ENCODE measurements around the gene COL18A1. TPM values are rescaled to one million over a fixed set of nuclear protein-coding genes. Genes with fewer than 3 reads are reported as not detected.
"Not testable (repeated sequence)": the region's sequence is repeated elsewhere in the genome, so short reads cannot be mapped to it uniquely, and the experiment has no call there.

Gene COL18A1
- total RNA-seq, 1 donor from 2014 or later = 150 TPM

DNA sequence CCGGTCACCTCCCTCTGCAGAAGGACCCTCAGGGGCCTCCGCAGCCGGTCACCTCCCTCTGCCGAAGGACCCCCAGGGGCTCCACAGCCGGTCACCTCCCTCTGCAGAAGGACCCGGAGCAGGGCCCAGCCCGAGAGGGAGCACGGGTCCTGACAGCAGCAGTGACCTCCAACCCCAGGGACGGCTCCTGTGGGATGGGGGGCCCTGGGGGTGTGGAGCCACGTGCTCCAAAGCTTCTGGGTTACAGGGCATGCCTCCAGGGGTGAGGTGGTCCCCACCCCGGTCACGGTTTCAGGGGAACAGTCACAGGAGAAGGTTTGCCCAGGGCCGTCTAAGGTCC lies 97.0 kb downstream of the COL18A1 start:
- DNase-seq (ENCODE audit: extremely low spot score, unreplicated experiment) = peak; percentile 64
- no peaks in the 10 kb centered on the region for H3K9me3 Mint-ChIP-seq
- peaks cover 19% of the 10 kb centered on the region for H3K36me3 Mint-ChIP-seq
- no peaks in the 10 kb centered on the region for H3K4me1 Mint-ChIP-seq (ENCODE audit: unreplicated experiment)
- H3K27ac Mint-ChIP-seq = peak overlapping the region; percentile 18
- TF ChIP-seq, protein P1, sequence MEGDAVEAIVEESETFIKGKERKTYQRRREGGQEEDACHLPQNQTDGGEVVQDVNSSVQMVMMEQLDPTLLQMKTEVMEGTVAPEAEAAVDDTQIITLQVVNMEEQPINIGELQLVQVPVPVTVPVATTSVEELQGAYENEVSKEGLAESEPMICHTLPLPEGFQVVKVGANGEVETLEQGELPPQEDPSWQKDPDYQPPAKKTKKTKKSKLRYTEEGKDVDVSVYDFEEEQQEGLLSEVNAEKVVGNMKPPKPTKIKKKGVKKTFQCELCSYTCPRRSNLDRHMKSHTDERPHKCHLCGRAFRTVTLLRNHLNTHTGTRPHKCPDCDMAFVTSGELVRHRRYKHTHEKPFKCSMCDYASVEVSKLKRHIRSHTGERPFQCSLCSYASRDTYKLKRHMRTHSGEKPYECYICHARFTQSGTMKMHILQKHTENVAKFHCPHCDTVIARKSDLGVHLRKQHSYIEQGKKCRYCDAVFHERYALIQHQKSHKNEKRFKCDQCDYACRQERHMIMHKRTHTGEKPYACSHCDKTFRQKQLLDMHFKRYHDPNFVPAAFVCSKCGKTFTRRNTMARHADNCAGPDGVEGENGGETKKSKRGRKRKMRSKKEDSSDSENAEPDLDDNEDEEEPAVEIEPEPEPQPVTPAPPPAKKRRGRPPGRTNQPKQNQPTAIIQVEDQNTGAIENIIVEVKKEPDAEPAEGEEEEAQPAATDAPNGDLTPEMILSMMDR (conservative IDR thresholded peaks at IDR 0.05) = no peak
- no peaks in the 10 kb centered on the region for H3K27me3 Mint-ChIP-seq
- no peak overlapping the region for H3K4me3 Mint-ChIP-seq

GRCh38 chr21:45502600-45502999 lies 97.6 kb downstream of the COL18A1 start:
- H3K27ac Mint-ChIP-seq = peak overlapping the region; percentile 18
- H3K27me3 Mint-ChIP-seq = no peaks in the 10 kb centered on the region
- TF ChIP-seq, protein P1 (conservative IDR thresholded peaks at IDR 0.05) = no peak
- H3K4me3 Mint-ChIP-seq = no peak overlapping the region
- peaks cover 19% of the 10 kb centered on the region for H3K36me3 Mint-ChIP-seq
- peak; percentile 37 for DNase-seq (ENCODE audit: extremely low spot score, unreplicated experiment)
- H3K4me1 Mint-ChIP-seq (ENCODE audit: unreplicated experiment) = no peaks in the 10 kb centered on the region
- no peaks in the 10 kb centered on the region for H3K9me3 Mint-ChIP-seq

- peaks cover 19% of the 10 kb centered on the region for H3K36me3 Mint-ChIP-seq
- not testable (repeated sequence) for H3K4me1 Mint-ChIP-seq (ENCODE audit: unreplicated experiment); H3K27ac Mint-ChIP-seq
Observed at GRCh38 chr21:45503226-45503625, 98.3 kb downstream of the COL18A1 start.

DNA sequence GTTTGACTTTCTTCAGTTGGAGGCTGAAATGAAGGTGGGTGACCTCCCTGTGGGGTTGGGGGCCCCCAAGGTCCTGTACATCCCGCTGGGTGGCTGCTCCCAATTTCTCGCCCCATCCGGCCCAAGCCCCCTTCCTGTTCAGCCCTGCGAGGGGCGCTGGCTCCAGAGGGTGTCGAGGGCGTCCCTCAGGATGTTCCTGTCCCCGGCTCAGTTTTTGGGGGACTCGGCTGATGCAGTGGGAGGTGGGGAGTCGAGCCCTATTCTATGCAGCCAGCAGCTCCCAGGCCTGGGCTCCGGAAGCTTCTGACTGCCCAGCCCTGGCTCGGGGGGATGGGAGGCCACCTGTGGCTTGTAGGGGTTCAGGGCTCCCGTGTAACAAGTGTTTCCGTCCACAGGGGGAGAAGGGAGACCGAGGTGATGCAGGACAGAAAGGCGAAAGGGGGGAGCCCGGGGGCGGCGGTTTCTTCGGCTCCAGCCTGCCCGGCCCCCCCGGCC lies 99.1 kb downstream of the COL18A1 start:
- H3K4me1 Mint-ChIP-seq (ENCODE audit: unreplicated experiment) = peaks cover 4% of the 10 kb centered on the region
- TF ChIP-seq, protein P1 (conservative IDR thresholded peaks at IDR 0.05) = no peak

More at GRCh38 chr21:45503226-45503625, 98.3 kb downstream of the COL18A1 start:
- H3K9me3 Mint-ChIP-seq; H3K27me3 Mint-ChIP-seq; DNase-seq (ENCODE audit: extremely low spot score, unreplicated experiment); H3K4me3 Mint-ChIP-seq: not testable (repeated sequence)

DNA sequence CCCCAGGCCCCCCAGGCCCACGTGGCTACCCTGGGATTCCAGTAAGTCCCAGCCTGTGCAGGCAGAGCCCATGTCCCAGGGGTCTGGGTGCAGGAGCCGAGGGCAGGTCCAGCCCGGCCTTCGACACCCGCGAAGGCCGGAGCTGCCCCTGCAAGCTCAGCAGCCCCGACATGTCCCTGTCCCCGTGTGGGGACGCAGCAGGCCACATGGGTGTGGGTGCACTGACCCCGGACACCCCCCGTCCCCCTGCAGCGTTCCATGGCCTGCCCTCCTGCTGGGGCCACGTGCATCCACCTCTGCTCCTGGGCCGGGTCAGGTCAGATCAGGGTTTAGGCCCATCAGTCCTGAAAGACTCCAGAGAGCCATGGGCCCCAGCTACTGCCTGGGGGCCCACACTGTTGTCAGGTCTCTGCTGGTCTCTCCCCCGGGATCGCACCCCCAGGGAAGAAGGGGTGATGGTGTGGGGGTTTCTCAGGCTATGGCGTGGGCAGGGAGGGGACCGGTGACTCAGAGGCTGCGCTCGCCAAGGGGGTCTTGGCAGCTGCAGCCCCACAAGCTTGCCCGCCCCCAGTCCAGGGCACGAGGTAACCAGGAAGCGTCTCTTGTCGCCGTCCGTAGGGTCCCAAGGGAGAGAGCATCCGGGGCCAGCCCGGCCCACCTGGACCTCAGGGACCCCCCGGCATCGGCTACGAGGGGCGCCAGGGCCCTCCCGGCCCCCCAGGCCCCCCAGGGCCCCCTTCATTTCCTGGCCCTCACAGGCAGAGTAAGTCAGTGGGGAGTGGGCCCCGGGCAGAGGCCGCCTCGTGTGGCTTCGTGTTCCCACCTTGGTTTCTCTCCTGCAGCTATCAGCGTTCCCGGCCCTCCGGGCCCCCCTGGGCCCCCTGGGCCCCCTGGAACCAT lies 99.8 kb downstream of the COL18A1 start:
- TF ChIP-seq, protein P1 (conservative IDR thresholded peaks at IDR 0.05) = no peak
- Mint-ChIP-seq H3K36me3 (peaks cover 10% of the 10 kb centered on the region), H3K27ac (no peak overlapping the region), H3K4me3 (no peak overlapping the region), H3K4me1 (ENCODE audit: unreplicated experiment) (peaks cover 4% of the 10 kb centered on the region), H3K9me3 (no peaks in the 10 kb centered on the region), H3K27me3 (no peaks in the 10 kb centered on the region)
- peak; percentile 65 for DNase-seq (ENCODE audit: extremely low spot score, unreplicated experiment)

More for the DNA sequence above, 99.1 kb downstream of the COL18A1 start:
- no peaks in the 10 kb centered on the region for H3K27me3 Mint-ChIP-seq
- H3K9me3 Mint-ChIP-seq = no peaks in the 10 kb centered on the region
- DNase-seq (ENCODE audit: extremely low spot score, unreplicated experiment) = peak; percentile 68
- no peak overlapping the region for H3K4me3 Mint-ChIP-seq
- H3K36me3 Mint-ChIP-seq = peaks cover 15% of the 10 kb centered on the region
- no peak overlapping the region for H3K27ac Mint-ChIP-seq

GRCh38 chr21:45505416-45506021 lies 100.6 kb downstream of the COL18A1 start:
- Mint-ChIP-seq H3K27me3 (no peaks in the 10 kb centered on the region), H3K27ac (no peak overlapping the region), H3K36me3 (peaks cover 8% of the 10 kb centered on the region), H3K9me3 (no peaks in the 10 kb centered on the region), H3K4me1 (ENCODE audit: unreplicated experiment) (peaks cover 4% of the 10 kb centered on the region), H3K4me3 (no peak overlapping the region)
- TF ChIP-seq, protein P1 (conservative IDR thresholded peaks at IDR 0.05) = no peak
- peak; percentile 66 for DNase-seq (ENCODE audit: extremely low spot score, unreplicated experiment)
